Stomach (tissue), 9 donors: ENCODE data around the gene HMMR. TPM values are rescaled to one million over a fixed set of nuclear protein-coding genes. Genes with fewer than 3 reads are reported as not detected.

Experiments
- DNase-seq, 2 donors: peaks; one replicate each; pipeline versions ENCODE4 v3.0.0 to v3.0.0-alpha.2; 2013 to 2019
- H3K27ac ChIP-seq, 5 donors: fragments of 200-600 bp in 4 of 5; sonication (generic) in 4 of 5; one replicate each; pipeline ENCODE4 v1.5.1; 2013 to 2019; ENCODE audit warnings: mild to moderate bottlenecking in 1 of 5, moderate library complexity in 1 of 5
- H3K27me3 ChIP-seq, 3 donors: fragments of 200-600 bp; sonication (generic); one replicate each; pipeline ENCODE4 v1.5.1; 2017 to 2019; ENCODE audit warnings: mixed run types in 1 of 3
- H3K36me3 ChIP-seq, 4 donors: fragments of 200-600 bp; sonication (generic); 1 replicate in 3 of 4; 2 replicates in 1 of 4; pipeline ENCODE4 v1.5.1; 2016 to 2019
- H3K4me1 ChIP-seq, 4 donors: fragments of 200-600 bp; sonication (generic); one replicate each; pipeline ENCODE4 v1.5.1; 2016 to 2019
- H3K4me3 ChIP-seq, 4 donors: fragments of 200-600 bp; sonication (generic) in 3 of 4; one replicate each; pipeline ENCODE4 v1.5.1; 2016 to 2019; ENCODE audit warnings: mild to moderate bottlenecking in 1 of 4
- H3K9me3 ChIP-seq, 4 donors: fragments of 200-600 bp; sonication (generic); one replicate each; pipeline ENCODE4 v1.5.1; 2016 to 2019
- CTCF ChIP-seq, 7 experiments: fragments of 450-650 bp in 4 of 7; fragments of 200-600 bp in 3 of 7; sonication (generic) in 3 of 7; IDR thresholded peaks; one replicate each; pipeline ENCODE4 v1.5.1; 2016 to 2019; ENCODE audit warnings: antibody characterized with exemption in 7 of 7, control low read depth in 2 of 7, mild to moderate bottlenecking in 1 of 7
- EP300 ChIP-seq: sonication (generic); formaldehyde crosslinking; IDR thresholded peaks from one replicate; pipeline ENCODE4 v1.6.1; 2017; ENCODE audit warnings: antibody characterized with exemption
- POLR2A ChIP-seq, 4 donors: fragments of 450-650 bp; IDR thresholded peaks; one replicate each; pipeline ENCODE4 v1.6.1; 2016; ENCODE audit warnings: antibody characterized with exemption in 4 of 4, control low read depth in 2 of 4, mild to moderate bottlenecking in 1 of 4, moderate library complexity in 1 of 4
- POLR2AphosphoS5 ChIP-seq, 3 donors: sonication (generic); formaldehyde crosslinking; IDR thresholded peaks; one replicate each; pipeline ENCODE4 v1.6.1; 2016; ENCODE audit warnings: antibody characterized with exemption in 3 of 3
- WGBS, 5 donors: extraction: QIAGEN DNeasy Blood & Tissue Kit in 3 of 5; methylation state at CpG; one replicate each; pipeline versions ENCODE4 v1.1.5 to v1.1.7; 2013 to 2018; 5-methylcytosine and 5-hydroxymethylcytosine counted together
- intact Hi-C: fragments of 100-400 bp; cut with DNase I; formaldehyde crosslinking; loops from one replicate; pipeline ENCODE4 v1.15.1; 2023; ENCODE audit warnings: low total_unique reads
- polyA plus RNA-seq, 3 donors: library from polyadenylated mRNA; stranded (reverse); fragments of 200-250 nt; gene quantifications; one replicate each; pipeline ENCODE4 v1.2.3, GENCODE V29; 2013
- total RNA-seq, 5 donors: library from RNA; depleted of rRNA; stranded (reverse); fragments of >200 nt; gene quantifications; one replicate each; pipeline versions ENCODE4 v1.1.0 to v1.2.3, GENCODE V29; 2014 to 2016
- donor health status: healthy with polysubstance abuse.
- donor health status: Bipolar disorder and iron deficiency.
- donor health status: healthy.

The HMMR gene
- total and polyA plus RNA-seq, 8 donors: 0.15 to 37.5 (median 3.3) TPM

DNA sequence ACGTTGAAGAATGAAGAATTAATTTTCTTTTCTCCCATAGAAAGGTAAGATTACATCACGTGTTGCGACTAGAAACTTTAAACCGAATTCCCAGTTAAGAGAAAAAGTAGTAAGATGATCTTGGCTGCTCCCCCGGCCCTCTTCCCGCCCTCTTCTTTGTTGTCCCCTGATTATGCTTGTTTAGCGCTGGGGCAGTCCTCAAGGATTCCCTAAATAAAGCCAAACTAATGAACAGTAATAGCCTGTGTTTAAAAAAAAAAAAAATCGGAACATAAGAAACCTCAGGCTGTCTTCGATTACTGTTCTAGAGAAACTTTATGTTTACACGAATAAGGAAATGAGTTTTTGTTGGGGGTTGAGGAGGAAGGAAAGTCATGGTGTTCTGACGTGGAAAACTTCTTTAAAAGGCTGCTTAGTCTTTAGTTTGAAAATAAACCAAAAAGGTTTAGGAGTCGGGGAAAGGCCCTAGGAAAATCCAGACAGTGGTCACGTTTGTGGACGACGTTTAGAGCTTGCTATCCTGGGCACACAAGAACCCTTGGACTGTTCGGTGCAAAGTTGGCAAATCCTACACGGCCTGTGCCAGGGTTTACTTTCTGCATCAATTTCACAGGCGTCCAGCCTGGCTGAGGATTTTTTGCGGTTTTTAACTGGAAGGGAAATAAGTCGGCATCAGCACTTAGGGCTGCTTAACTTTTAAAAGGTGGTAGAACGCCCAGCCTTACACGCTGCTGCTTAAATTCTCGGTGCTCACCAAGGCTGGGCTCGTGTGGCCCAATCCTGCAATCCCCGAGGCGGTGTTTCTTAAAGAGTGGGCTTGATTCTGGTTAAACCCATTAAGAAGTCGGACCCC, 43.9 kb downstream of the HMMR start:
- no peaks in the 10 kb centered on the region for H3K27me3 ChIP-seq
- H3K4me1 ChIP-seq: peaks cover 14 to 60% (median 44%) of the 10 kb centered on the region in 4 donors
- intact Hi-C loops: no loop called here
- 1% methylated on average over 27 of the region's 27 CpGs for WGBS, 5 donors
- TF ChIP-seq POLR2A (IDR thresholded peaks at IDR 0.05) (no peak), EP300 (no peak), CTCF (IDR thresholded peaks at IDR 0.05) (no peak), POLR2AphosphoS5 (IDR thresholded peaks at IDR 0.05) (peak in 1 of 3 donors; percentile 20)
- H3K27ac ChIP-seq: peak overlapping the region; percentile 92 to 99 (median 98)
- no peaks in the 10 kb centered on the region for H3K9me3 ChIP-seq
- no peaks in the 10 kb centered on the region for H3K36me3 ChIP-seq
- peak; percentile 57 to 79 for DNase-seq
- peak overlapping the region; percentile 67 to 82 (median 77) for H3K4me3 ChIP-seq

- Histone ChIP-seq H3K36me3 (no peaks in the 10 kb centered on the region), H3K27ac (peak overlapping the region; percentile 94 to 99 (median 98)), H3K4me3 (peak overlapping the region; percentile 67 to 82 (median 77)), H3K9me3 (no peaks in the 10 kb centered on the region), H3K4me1 (peaks cover 21 to 67% (median 48%) of the 10 kb centered on the region in 4 donors), H3K27me3 (no peaks in the 10 kb centered on the region)
- intact Hi-C loops: no loop called here
- DNase-seq: no peak
- 1 to 2% (median 2%) methylated on average over 7 of the region's 7 CpGs for WGBS, 5 donors
- TF ChIP-seq POLR2AphosphoS5 (IDR thresholded peaks at IDR 0.05) (no peak), POLR2A (IDR thresholded peaks at IDR 0.05) (no peak), EP300 (no peak), CTCF (IDR thresholded peaks at IDR 0.05) (no peak)
Observed at GRCh38 chr5:163505049-163505367, 44.6 kb downstream of the HMMR start.

DNA sequence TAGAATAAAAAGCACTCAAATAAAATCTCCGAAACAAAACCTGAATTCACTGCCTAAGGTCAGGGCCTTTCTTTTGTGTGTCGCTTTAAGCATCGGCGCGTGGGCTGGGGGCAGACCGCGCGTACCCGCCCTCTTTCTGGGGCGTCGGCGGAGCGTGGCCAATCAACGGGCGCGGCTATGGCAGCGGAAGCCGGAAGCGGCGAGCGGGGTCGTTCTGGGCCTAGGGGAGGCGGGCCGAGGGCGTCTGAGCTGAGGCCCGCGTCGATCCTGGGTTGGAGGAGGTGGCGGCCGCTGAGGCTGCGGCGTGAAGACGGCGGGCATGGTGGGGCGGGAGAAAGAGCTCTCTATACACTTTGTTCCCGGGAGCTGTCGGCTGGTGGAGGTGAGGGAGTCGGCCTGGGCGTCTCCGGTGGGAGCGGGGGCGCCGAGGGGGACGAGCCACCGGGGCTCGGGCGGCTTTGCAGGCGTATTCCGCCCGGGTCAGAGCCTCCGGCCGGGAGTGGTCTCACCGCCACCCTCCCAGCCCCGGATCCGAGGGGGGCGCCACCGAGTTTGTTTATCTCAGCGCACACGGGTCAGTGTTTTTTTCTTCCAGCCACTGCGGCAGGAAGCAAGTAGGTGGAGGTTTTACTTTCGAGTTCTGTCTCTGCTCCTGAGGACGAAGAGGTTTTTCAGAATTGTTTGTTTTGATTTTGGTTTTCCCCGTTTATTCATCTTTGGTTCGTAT, 45.1 kb downstream of the HMMR start, which contains the start of gene MAT2B:
MAT2B (plus strand) TSS at position 252 of the 727 bp plus-strand sequence; CDS start at position 320, 68 bp downstream.
- 0 to 1% (median 0%) methylated on average over 47 to 64 of the region's 64 CpGs for WGBS, 5 donors
- TF ChIP-seq CTCF (IDR thresholded peaks at IDR 0.05) (peak in 4 of 7 experiments; percentile 24 to 53 (median 31)), POLR2A (IDR thresholded peaks at IDR 0.05) (peak in 2 of 4 donors; percentile 86 to 96), EP300 (no peak), POLR2AphosphoS5 (IDR thresholded peaks at IDR 0.05) (peak; percentile 83 to 96 (median 93))
- DNase-seq: peak; percentile 96 to 99
- Histone ChIP-seq H3K4me1 (peaks cover 23 to 72% (median 50%) of the 10 kb centered on the region in 4 donors), H3K4me3 (peak within 1 kb of the TSS; percentile 67 to 82 (median 77)), H3K27ac (peak within 1 kb of the TSS; percentile 94 to 99 (median 98)), H3K27me3 (no peaks in the 10 kb centered on the region), H3K36me3 (no peaks in the 10 kb centered on the region), H3K9me3 (no peaks in the 10 kb centered on the region)
- intact Hi-C loops: no loop called here

GRCh38 chr5:163506095-163506457, 45.6 kb downstream of the HMMR start:
- WGBS, 5 donors: 0 to 2% (median 1%) methylated on average over 9 of the region's 9 CpGs
- intact Hi-C loops: no loop called here
- Histone ChIP-seq H3K36me3 (no peaks in the 10 kb centered on the region), H3K4me1 (peaks cover 23 to 78% (median 53%) of the 10 kb centered on the region in 4 donors), H3K27me3 (no peaks in the 10 kb centered on the region), H3K27ac (peak overlapping the region; percentile 62 to 99 (median 98)), H3K9me3 (no peaks in the 10 kb centered on the region), H3K4me3 (peak overlapping the region; percentile 67 to 82 (median 77))
- peak in 1 of 2 donors; percentile 43 for DNase-seq
- TF ChIP-seq EP300: no peak
- no peak for TF ChIP-seq POLR2AphosphoS5 (IDR thresholded peaks at IDR 0.05)
- no peak for TF ChIP-seq POLR2A (IDR thresholded peaks at IDR 0.05)
- TF ChIP-seq CTCF (IDR thresholded peaks at IDR 0.05): no peak
